Right cardiac atrium (tissue), 5 donors: Measurements from ENCODE around the gene TRMT1. TPM values are rescaled to one million over a fixed set of nuclear protein-coding genes. Genes with fewer than 3 reads are reported as not detected.
A peak's percentile ranks its signal among the peaks of the same experiment; 100 is the strongest.

Experiments used
- ATAC-seq, 2 donors: fragments of 200-7000 bp; cut with Tn5 transposase; one replicate each; pipeline versions ENCODE4 v1.8.0 to v1.9.1; 2020; ENCODE audit warnings: moderate library complexity in 2 of 2, mild to moderate bottlenecking in 1 of 2
- DNase-seq, 3 donors: peaks; one replicate each; pipeline ENCODE4 v3.0.0-alpha.2; 2020
- H3K27ac ChIP-seq: one replicate; pipeline ENCODE4 v1.5.1; 2013; ENCODE audit warnings: mild to moderate bottlenecking, low read length, control low read depth, moderate library complexity
- H3K27me3 ChIP-seq: one replicate; pipeline ENCODE4 v1.6.1; 2013; ENCODE audit not compliant: control insufficient read depth, insufficient read depth
- H3K4me1 ChIP-seq: one replicate; pipeline ENCODE4 v1.6.1; 2013; ENCODE audit warnings: low read length; ENCODE audit not compliant: control insufficient read depth, insufficient read depth
- H3K4me3 ChIP-seq: one replicate; pipeline ENCODE4 v1.5.1; 2013; ENCODE audit warnings: low read length, control low read depth
- H3K9me3 ChIP-seq: one replicate; pipeline ENCODE4 v1.6.1; 2013; ENCODE audit warnings: low read length; ENCODE audit not compliant: control insufficient read depth
- WGBS: extraction: QIAGEN DNeasy Blood & Tissue Kit; methylation state at CpG from one replicate; pipeline ENCODE4 v1.1.7; 2013; 5-methylcytosine and 5-hydroxymethylcytosine counted together
- intact Hi-C, 4 donors: fragments of 100-400 bp; cut with DNase I; formaldehyde crosslinking; loops; one replicate each; pipeline versions ENCODE4 v1.11.0 to v1.14.0; 2022 to 2023
- polyA plus RNA-seq: library from polyadenylated mRNA; stranded (reverse); fragments of 200-250 nt; gene quantifications from one replicate; pipeline ENCODE4 v1.2.3, GENCODE V29; 2013
- total RNA-seq, 4 donors: library from RNA; stranded (reverse); fragmentation: NEBNext Ultra II Directional; extraction: Animal tissue kit (Norgen Biotek cat#: 25700); gene quantifications; one replicate each; pipeline ENCODE4 v1.2.1, GENCODE V29; 2021
- donor health status: healthy with polysubstance abuse.
- donor health status: DM: no; HTN: yes; CAD: no.
- donor health status: DM: no; HTN: no; CAD: no.
- donor health status: DM: no; HTN: yes; CAD: no; lungs with severe emphysema.
- donor health status: DM: yes; HTN: yes; CAD: no.

Gene TRMT1
- total and polyA plus RNA-seq, 5 donors = 14.8 to 22.2 (median 19.2) TPM

DNA sequence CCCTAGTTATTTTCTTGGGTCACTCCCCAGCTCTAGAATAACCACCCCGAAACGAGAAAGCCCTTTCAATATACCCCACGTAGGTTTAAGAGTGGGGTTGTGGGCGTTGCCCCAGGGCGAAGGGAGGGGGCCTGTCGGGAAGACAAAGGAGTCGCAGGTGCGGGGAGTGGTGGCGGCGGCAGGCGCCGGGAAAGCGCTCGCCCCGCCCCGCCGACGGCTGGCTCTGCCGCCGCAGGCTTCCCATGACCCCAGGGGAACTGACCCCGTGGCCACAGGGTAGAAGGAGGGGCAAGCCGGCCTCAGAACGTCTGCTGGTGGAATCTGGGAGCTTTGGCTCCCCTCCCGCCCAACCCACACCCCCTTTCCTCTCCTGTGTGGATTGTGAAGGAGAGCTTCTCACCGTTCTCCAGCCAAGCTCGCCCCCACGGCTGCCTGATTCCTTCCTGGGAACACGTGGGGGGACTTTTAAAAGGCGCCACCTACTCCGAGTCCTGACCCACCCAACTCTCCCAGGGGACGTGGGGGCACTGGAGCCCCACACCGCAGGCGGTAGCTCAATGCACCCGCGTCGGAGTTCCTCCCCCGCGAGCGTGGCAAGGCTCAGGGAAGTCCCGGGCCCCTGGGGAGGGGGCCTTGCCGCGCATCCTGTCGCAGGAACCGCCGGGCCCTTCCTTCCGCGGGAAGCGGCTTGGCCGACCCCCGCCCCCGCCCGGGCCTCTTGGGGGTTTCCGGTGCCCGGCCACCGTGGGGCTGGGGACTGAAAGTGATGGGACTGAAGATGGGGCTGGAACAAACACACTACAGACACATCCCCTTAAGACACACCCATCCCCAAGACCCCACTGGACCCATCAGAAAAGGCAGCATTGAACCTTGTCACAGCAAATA lies 39.2 kb upstream of the TRMT1 start:
- peak; percentile 88 to 94 (median 92) for DNase-seq
- WGBS = 12% methylated on average over 55 of the region's 55 CpGs
- peak; percentile 1 to 24 for ATAC-seq
- Histone ChIP-seq H3K27me3 (no peaks in the 10 kb centered on the region), H3K27ac (peak overlapping the region; percentile 94), H3K9me3 (no peaks in the 10 kb centered on the region), H3K4me1 (no peaks in the 10 kb centered on the region), H3K4me3 (peak overlapping the region; percentile 72)
- intact Hi-C loops = no loop called here

- intact Hi-C loops = no loop called here
- Histone ChIP-seq H3K9me3 (no peaks in the 10 kb centered on the region), H3K4me1 (no peaks in the 10 kb centered on the region), H3K27ac (peak overlapping the region; percentile 94), H3K4me3 (peak overlapping the region; percentile 72), H3K27me3 (no peaks in the 10 kb centered on the region)
- no peak for ATAC-seq
- 16% methylated on average over 24 of the region's 24 CpGs for WGBS
- peak; percentile 72 to 87 (median 82) for DNase-seq
Observed at GRCh38 chr19:13154911-13155471, 38.5 kb upstream of the TRMT1 start.

DNA sequence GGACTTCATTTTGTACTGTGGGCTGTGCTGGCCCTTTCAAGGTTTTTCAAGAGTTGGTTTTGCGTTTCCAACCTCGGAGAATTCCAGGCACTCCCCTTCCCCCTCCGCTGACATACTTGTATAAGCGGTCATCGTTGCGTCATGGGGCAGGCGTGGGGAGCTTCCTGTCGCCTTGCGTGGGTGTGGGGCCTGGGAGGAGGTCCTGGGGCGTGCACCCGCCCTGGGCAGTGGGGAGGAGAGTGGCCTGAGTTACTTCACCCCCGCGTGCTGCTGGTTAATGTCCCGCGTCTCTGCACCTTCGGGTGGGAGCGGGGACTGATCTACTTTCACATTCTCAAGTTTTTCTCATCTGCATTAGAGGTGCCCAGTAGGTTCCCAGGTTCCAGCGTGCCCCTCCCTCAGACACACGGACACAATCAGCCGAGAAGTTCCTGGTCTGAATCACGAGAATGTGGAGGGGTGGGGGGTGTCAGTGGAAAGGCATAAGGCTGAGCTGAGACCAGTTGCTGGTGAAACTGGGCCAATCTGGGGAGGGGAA lies 37.8 kb upstream of the TRMT1 start:
- Histone ChIP-seq H3K9me3 (no peaks in the 10 kb centered on the region), H3K4me3 (peak overlapping the region; percentile 72), H3K27ac (peak overlapping the region; percentile 91), H3K4me1 (no peaks in the 10 kb centered on the region), H3K27me3 (no peaks in the 10 kb centered on the region)
- 3% methylated on average over 21 of the region's 21 CpGs for WGBS
- peak; percentile 34 to 50 for ATAC-seq
- DNase-seq = peak; percentile 96 to 97 (median 97)
- intact Hi-C loops = no loop called here

- Histone ChIP-seq H3K4me3 (peak overlapping the region; percentile 72), H3K27ac (peak overlapping the region; percentile 91), H3K4me1 (peaks cover 2% of the 10 kb centered on the region), H3K9me3 (no peaks in the 10 kb centered on the region), H3K27me3 (no peaks in the 10 kb centered on the region)
- DNase-seq (peak; percentile 55 to 82 (median 80)), ATAC-seq (no peak)
- 8% methylated on average over 69 of the region's 69 CpGs for WGBS
- intact Hi-C loops = no loop called here
Observed at GRCh38 chr19:13153569-13154240, 37.2 kb upstream of the TRMT1 start.

- ATAC-seq = peak; percentile 57 to 69
- peak overlapping the region; percentile 91 for H3K27ac ChIP-seq
- peak; percentile 93 to 98 (median 97) for DNase-seq
- WGBS = 1% methylated on average over 59 of the region's 59 CpGs
- peaks cover 4% of the 10 kb centered on the region for H3K4me1 ChIP-seq
- H3K27me3 ChIP-seq = no peaks in the 10 kb centered on the region
- H3K4me3 ChIP-seq = peak overlapping the region; percentile 72
- intact Hi-C loops = no loop called here
- H3K9me3 ChIP-seq = no peaks in the 10 kb centered on the region
Observed at GRCh38 chr19:13152974-13153568, 36.5 kb upstream of the TRMT1 start.

- H3K4me3 ChIP-seq = peak overlapping the region; percentile 72
- ATAC-seq = peak; percentile 0
- H3K27me3 ChIP-seq = no peaks in the 10 kb centered on the region
- DNase-seq = no peak
- peaks cover 4% of the 10 kb centered on the region for H3K4me1 ChIP-seq
- no peaks in the 10 kb centered on the region for H3K9me3 ChIP-seq
- H3K27ac ChIP-seq = peak overlapping the region; percentile 91
- intact Hi-C loops = no loop called here
- under 1% methylated on average over 25 of the region's 25 CpGs for WGBS
Observed at GRCh38 chr19:13152356-13152973, 35.9 kb upstream of the TRMT1 start.

DNA sequence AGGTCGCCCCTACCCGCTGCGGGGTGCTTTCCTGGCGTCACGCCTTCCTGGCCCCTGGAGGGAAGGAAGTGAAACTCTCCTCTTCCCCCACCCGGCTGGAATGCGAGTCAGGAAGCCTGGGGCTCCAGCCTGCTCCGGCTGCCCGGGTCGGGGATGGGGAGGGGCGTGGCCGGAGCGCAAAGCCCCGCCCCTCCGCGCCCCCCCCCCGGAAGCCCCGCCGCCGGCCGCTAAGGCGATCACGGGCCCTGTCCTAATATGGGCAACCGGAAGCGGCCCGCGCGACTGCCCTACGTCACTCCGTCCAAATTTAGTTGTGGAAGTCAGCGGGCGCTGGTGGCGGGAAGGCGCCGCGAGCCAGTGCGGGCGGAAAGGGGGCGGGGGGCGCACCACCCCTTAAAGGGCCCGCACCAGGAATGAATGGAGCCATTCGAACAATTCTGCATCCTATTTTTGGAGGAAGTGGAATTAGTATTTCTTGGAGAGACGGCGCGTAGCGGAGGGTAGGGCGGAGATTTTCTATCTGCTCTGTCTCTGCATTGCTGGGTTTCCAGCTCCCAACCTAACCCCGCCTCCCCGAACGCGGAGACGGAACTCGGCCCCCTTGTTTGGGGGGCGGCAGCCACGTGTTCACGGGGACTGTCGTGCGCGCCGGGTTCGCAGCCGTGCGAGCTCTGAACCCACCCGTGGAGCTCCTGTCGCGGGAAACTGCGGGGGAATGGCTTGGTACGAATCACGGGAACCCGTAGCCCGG lies 35.2 kb upstream of the TRMT1 start:
- under 1% methylated on average over 71 of the region's 71 CpGs for WGBS
- H3K4me3 ChIP-seq = peak overlapping the region; percentile 77
- H3K27ac ChIP-seq = peak overlapping the region; percentile 99
- peaks cover 4% of the 10 kb centered on the region for H3K4me1 ChIP-seq
- DNase-seq (peak; percentile 98 to 99 (median 99)), ATAC-seq (peak; percentile 72 to 80)
- H3K27me3 ChIP-seq = no peaks in the 10 kb centered on the region
- intact Hi-C loops = no loop called here
- H3K9me3 ChIP-seq = no peaks in the 10 kb centered on the region

- Histone ChIP-seq H3K27me3 (no peaks in the 10 kb centered on the region), H3K4me1 (peaks cover 4% of the 10 kb centered on the region), H3K4me3 (peak overlapping the region; percentile 77), H3K27ac (peak overlapping the region; percentile 99), H3K9me3 (no peaks in the 10 kb centered on the region)
- ATAC-seq (no peak), DNase-seq (peak in 1 of 3 donors; percentile 41)
- WGBS = under 1% methylated on average over 34 of the region's 34 CpGs
- intact Hi-C loops = no loop called here
Observed at GRCh38 chr19:13150931-13151604, 34.5 kb upstream of the TRMT1 start.

GRCh38 chr19:13150187-13150930 lies 33.8 kb upstream of the TRMT1 start, which contains the start of the genes IER2 and STX10:
IER2 (plus strand) TSS chr19:13150411; CDS start chr19:13153187, 2,776 bp downstream.
STX10 (minus strand) TSS chr19:13150375; CDS start chr19:13150173, 202 bp downstream.
- no peaks in the 10 kb centered on the region for H3K9me3 ChIP-seq
- peak within 1 kb of the TSS; percentile 77 for H3K4me3 ChIP-seq
- H3K27ac ChIP-seq = peak within 1 kb of the TSS; percentile 99
- DNase-seq = peak; percentile 97 to 98 (median 98)
- WGBS = under 1% methylated on average over 51 of the region's 51 CpGs
- peaks cover 4% of the 10 kb centered on the region for H3K4me1 ChIP-seq
- ATAC-seq = peak; percentile 73 to 80
- H3K27me3 ChIP-seq = no peaks in the 10 kb centered on the region
- intact Hi-C loops = no loop called here
